HT1080 (cell line): ENCODE data around the gene VDR. TPM values are rescaled to one million over a fixed set of nuclear protein-coding genes. Genes with fewer than 3 reads are reported as not detected.

Experiments used
- DNase-seq: peaks from one replicate; pipeline ENCODE4 v3.0.0-alpha.2; 2015; ENCODE audit warnings: low read depth
- total RNA-seq: library from RNA; depleted of rRNA; stranded (reverse); fragments of >200 nt; shearing (Covaris generic); gene quantifications from 2 replicates; pipeline ENCODE4 v1.2.3, GENCODE V29; 2014

The VDR gene
- total RNA-seq, 1 experiment from 2014 or later, result 6.1 TPM

- no peak for DNase-seq
Observed at GRCh38 chr12:47874316-47874715, 30.5 kb downstream of the VDR start.

GRCh38 chr12:47870175-47870781 is 34.5 kb downstream of the VDR start:
- DNase-seq, result peak; percentile 16

DNA sequence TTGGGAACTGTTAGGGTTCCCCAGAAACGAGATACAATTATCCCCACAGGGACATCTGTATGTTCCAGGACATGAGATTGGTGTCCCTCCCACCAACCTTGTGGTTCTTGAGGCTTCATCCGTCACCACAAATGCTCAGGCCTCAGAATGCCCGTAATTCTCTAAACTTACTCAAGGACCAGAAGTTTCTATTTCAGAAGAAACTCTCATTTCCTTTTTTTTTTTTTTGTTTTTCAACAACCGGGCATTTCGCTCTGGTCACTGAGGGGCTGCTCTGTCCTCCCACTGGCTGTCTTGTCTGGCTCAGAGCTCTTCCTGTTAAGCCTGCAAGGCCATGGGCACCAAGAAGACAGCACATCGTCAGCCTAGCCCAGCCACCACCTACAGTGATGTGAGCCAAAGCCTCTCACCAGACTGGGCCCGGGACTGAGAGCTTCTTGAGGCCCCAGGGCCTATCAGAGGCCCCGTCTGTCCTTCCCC is 36.2 kb downstream of the VDR start:
- DNase-seq, result no peak

- no peak for DNase-seq
Observed at GRCh38 chr12:47868041-47868440, 36.8 kb downstream of the VDR start.

GRCh38 chr12:47867495-47867941 is 37.3 kb downstream of the VDR start:
- peak; percentile 89 for DNase-seq

DNA sequence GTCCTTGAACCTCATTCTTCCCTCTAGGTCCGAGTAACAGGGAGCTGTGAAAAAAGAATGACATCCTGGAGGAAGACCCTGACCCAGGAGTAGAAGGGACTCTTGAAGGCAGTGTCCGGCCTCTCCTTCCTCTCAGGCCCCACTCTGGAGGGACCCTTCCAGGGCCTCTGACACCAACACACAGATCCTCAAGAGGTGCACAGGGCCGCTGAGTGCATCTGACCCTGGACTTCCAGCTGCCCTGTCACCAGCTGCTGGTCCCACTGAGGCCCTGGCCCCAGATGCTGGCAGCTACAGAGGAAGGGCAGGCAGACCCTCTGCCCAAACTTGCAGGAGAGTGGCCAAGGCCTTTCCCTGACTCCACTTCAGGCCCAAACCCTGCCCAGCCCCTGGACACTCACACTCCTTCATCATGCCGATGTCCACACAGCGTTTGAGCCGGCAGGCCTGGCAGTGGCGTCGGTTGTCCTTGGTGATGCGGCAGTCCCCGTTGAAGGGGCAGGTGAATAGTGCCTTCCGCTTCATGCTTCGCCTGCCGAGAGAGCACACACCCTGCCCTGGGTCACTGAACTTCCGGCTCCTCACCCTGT is 40.1 kb downstream of the VDR start:
- no peak for DNase-seq

- DNase-seq, result no peak
Observed at GRCh38 chr12:47863985-47864384, 40.8 kb downstream of the VDR start.

DNA sequence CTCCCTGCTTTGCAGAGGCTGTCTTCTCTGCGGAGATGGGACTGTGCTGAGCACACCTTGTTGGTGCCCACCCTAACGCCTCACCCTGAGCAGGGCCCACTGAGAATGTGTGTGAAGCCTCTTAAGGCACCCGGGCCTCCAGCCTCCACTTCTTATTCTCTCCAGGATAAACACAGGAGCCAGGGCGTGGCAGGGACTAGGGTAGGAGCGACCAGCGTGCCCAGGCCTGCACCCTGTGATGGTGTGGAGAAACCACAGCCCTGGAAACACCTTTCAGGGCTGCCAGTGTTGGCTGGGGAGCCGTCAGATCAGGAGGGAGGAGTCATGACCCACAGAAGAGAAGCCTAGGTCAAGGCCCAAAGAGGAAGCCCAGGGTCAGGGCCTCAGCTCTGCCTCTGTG is 41.3 kb downstream of the VDR start:
- no peak for DNase-seq

DNA sequence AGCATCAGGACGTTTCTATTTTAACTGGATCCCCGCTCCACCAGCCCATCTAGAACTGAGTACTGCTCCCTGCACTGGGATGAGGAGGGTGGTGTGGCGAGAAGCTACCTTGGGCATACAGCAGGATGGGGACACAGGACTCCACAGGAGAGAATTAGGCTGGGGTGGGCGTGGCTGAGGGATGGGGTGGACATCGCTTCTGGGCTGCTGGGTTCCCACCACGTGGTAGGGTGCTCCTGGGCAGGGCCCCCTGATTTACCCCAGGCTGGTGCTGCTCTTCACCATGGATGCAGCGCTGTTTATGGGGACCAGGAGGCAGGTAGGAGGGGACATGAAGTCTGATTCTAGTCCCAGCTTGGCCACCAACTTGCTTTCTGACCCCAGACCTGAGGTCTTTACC is 41.9 kb downstream of the VDR start:
- no peak for DNase-seq

DNA sequence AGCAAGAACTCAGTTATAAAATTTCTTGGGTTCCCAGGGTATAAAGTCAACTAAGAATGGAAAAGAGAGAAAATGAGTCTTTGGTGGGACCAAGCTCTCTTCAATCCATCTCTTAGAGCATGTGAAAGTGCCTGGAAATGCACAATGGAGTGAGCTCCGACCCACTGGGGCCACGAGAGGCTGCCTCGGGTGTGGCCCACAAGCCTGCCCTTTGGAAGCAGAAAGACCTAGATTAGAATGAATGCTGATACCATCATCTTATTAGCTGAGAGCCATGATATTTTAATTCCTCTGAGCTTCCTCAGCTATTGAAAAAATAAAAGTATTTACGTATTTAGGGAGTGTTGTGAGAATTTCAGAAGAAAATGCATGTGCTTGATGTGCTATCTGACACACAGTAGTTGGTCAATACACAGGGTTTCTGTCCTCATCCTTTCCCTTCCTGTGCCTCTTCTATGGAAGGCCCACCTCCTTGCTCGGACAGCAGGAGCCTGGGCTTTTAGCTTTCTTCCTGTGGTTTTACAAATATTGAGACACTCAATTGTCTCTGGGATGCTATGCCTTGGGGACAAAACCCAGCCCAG is 42.5 kb downstream of the VDR start:
- DNase-seq, result no peak

DNA sequence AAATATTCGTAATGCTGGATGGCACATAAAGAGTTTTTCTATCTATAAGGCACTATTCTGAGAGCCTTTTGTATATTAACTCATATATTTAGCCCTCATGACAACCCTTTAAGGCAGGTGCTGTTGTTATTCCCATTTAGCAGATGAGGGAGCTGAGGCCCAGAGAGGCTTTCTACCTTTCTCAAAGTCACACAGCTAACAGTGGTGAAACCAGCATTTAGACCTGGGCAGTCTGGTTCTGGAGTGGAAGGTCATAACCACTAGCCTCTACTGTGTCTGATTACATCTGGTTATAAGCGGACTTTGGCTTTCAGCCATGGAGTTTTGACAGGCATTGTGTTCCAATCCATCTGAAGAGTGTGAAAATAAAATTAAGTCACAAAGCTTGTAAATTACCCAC is 43.9 kb downstream of the VDR start:
- no peak for DNase-seq

DNA sequence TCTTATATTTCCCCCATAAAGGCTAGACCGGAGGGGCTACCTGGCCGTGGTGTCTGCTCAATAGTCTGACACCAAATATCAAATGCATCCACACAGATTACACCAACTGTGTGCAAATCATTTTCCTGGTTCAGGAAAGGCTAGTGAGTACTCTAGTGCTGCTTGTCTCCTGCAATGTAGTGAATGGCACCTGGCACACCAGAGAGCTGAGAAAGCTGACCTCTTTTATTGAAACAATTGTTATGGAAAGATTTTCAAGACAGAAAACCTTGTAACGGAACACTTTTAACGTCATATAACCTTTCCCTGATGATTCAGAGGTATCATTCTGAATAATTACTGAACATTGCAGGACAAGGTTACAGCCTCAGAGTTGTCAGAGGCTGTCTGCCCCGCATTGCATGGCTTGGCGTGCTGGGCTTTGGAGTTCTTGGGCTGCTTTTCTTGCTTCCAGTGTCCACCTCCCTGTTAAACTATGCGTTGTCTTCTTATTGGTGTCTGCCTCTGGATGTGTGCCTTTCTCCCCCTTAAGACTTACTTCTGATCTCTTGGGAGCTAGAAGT is 44.4 kb downstream of the VDR start:
- DNase-seq, result no peak

- no peak for DNase-seq
Observed at GRCh38 chr12:47858511-47859266, 46.1 kb downstream of the VDR start.

GRCh38 chr12:47856721-47857575 is 47.8 kb downstream of the VDR start:
- DNase-seq, result no peak

DNA sequence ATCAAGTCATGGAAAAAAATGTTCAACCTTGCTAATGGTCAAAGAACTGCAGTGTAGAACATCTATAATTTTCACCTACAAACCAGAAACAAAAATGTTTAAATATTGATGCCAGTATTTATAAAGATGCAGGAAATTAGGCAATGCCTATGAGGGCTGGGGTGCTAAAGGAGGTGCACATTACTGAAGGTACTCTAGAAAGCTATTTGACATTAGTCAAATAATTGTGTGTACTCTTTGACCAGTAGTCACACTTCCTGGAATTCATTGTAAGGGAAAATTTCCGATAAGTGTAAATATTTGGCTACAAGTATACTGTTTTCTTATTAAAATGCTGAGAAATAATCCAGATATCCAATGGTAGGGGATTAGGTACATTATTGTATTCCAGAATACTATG is 48.7 kb downstream of the VDR start:
- DNase-seq, result no peak

DNA sequence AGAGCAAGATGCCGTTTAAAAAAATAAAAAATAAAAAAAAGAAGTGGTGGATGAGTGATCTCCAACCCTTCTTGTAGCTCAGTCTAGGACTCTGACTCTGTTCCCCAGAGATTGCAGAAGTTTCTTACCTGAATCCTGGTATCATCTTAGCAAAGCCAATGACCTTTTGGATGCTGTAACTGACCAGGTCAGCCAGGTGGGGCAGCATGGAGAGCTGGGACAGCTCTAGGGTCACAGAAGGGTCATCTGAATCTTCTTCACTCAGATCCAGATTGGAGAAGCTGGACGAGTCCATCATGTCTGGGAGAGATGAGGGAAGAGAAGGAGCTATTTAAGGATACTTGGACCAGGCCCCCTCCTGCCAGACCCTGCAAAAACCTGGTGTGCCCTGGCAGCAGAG is 49.3 kb downstream of the VDR start:
- no peak for DNase-seq

- DNase-seq, result no peak
Observed at GRCh38 chr12:47854531-47854930, 50.3 kb downstream of the VDR start.

DNA sequence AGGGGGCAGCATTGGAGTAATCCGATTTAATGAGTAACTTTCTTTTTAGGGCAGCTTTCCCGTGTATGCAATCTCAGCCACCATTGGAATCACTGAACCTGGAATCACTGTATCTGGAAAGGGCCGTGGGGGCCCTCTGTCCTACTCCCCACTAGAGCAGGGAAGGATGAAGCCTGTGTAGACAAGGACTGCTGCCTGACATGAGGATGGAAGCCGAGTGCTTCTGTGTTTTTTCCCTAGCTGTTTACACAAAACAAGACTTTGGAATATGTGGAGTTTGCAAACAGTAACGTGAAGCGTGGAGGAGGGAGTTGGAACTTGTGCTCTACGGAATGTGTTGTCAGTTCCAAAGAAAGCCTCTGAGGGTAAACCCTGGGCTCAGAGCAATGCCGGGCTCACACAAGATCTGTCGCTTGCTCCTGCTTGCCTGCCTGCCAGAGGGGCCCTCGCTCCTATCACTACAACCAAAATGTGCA is 52.7 kb downstream of the VDR start:
- no peak for DNase-seq

DNA sequence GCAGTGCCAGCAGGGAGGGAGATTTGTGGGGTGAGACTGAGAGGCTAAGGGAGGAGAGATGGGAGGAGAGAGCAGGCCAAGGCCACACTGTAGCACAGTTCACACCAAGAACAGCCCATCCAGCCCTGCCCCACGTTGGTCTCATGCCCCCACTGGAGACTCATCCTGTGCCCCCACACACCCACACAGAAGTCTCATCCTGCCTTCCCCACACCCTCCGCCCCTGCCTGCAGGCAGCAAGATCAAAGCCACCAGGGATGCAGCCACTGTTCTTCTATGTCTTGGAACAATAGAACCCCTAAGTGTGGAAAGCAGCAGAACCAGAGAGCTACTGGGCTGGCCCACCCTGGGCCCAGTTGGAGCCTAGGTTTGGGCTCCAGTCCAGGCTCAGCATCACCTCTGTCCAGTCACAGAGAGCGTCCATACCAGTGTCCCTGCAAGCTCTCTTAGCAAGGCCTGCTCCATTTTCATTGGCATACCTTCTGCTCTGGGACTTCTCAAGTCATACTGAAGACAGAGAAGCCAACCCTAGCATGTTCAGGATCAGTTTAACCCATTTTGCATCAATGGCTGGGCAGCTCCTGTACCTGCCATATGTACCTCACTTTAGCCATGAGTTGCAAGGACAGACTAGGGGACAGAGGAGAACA is 53.4 kb downstream of the VDR start:
- DNase-seq, result no peak
